ENCODE results near the gene KCNN4.

KCNN4 gene

DNA sequence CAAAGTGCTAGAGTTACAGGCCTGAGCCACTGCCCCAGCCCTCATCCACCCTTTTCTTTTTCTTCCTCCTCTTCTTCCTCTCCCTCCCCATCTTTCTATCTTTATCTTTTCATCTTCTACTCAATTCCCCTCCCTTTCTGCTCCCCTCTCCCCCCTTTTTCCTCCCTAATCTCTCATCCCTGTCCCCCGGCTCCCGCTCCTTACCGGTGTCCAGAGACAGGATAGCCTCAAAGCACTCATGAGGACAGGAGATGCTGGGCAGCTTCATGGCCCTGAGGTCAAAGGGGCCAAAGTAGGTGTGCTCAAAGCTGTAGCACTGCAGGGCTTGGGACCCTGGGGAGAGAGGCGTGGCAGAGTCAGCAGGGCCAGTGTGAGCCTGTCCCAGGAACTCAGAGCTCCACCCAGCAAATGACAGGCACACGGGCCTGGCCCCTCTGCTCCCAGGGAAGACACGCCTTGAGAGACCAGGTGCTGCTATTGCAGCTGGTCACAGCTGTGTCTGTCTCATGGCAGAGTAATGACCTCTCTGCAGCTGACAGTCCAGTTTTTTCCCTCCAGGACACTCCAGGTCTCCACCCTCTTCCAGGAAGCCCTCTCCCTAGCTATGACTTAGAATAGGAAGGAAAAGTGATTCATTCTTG is 18.8 kb upstream of the KCNN4 start:
- Histone ChIP-seq H3K27me3 (replicated peaks; ENCODE audit: control insufficient read depth, insufficient read depth, low read length) (peaks cover 2% of the 10 kb centered on the region), H3K4me3 (replicated peaks; ENCODE audit: low read depth, low read length) (no peak overlapping the region), H3K36me3 (ENCODE audit: control insufficient read depth, insufficient read depth, low read length) (no peaks in the 10 kb centered on the region)
- TF ChIP-seq, protein P1, sequence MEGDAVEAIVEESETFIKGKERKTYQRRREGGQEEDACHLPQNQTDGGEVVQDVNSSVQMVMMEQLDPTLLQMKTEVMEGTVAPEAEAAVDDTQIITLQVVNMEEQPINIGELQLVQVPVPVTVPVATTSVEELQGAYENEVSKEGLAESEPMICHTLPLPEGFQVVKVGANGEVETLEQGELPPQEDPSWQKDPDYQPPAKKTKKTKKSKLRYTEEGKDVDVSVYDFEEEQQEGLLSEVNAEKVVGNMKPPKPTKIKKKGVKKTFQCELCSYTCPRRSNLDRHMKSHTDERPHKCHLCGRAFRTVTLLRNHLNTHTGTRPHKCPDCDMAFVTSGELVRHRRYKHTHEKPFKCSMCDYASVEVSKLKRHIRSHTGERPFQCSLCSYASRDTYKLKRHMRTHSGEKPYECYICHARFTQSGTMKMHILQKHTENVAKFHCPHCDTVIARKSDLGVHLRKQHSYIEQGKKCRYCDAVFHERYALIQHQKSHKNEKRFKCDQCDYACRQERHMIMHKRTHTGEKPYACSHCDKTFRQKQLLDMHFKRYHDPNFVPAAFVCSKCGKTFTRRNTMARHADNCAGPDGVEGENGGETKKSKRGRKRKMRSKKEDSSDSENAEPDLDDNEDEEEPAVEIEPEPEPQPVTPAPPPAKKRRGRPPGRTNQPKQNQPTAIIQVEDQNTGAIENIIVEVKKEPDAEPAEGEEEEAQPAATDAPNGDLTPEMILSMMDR (IDR thresholded peaks at IDR 0.05; ENCODE audit: insufficient read depth, low read length, poor library complexity, severe bottlenecking), result no peak
- no peak for DNase-seq (ENCODE audit: extremely low read depth, insufficient read length)

- Histone ChIP-seq H3K36me3 (ENCODE audit: control insufficient read depth, insufficient read depth, low read length) (no peaks in the 10 kb centered on the region), H3K4me3 (replicated peaks; ENCODE audit: low read depth, low read length) (peak overlapping the region; percentile 47), H3K27me3 (replicated peaks; ENCODE audit: control insufficient read depth, insufficient read depth, low read length) (peaks cover 2% of the 10 kb centered on the region)
- DNase-seq (ENCODE audit: extremely low read depth, insufficient read length), result peak; percentile 26
- TF ChIP-seq, protein P1 (IDR thresholded peaks at IDR 0.05; ENCODE audit: insufficient read depth, low read length, poor library complexity, severe bottlenecking), result no peak
Observed at GRCh38 chr19:43798546-43799409, 18.0 kb upstream of the KCNN4 start.

GRCh38 chr19:43798026-43798545 is 17.3 kb upstream of the KCNN4 start:
- TF ChIP-seq, protein P1 (IDR thresholded peaks at IDR 0.05; ENCODE audit: insufficient read depth, low read length, poor library complexity, severe bottlenecking), result no peak
- H3K4me3 ChIP-seq (replicated peaks; ENCODE audit: low read depth, low read length), result peak overlapping the region; percentile 47
- H3K36me3 ChIP-seq (ENCODE audit: control insufficient read depth, insufficient read depth, low read length), result no peaks in the 10 kb centered on the region
- DNase-seq (ENCODE audit: extremely low read depth, insufficient read length), result no peak
- H3K27me3 ChIP-seq (replicated peaks; ENCODE audit: control insufficient read depth, insufficient read depth, low read length), result peaks cover 2% of the 10 kb centered on the region

- TF ChIP-seq, protein P1 (IDR thresholded peaks at IDR 0.05; ENCODE audit: insufficient read depth, low read length, poor library complexity, severe bottlenecking), result no peak
- H3K36me3 ChIP-seq (ENCODE audit: control insufficient read depth, insufficient read depth, low read length), result no peaks in the 10 kb centered on the region
- no peak overlapping the region for H3K4me3 ChIP-seq (replicated peaks; ENCODE audit: low read depth, low read length)
- DNase-seq (ENCODE audit: extremely low read depth, insufficient read length), result no peak
- peaks cover 2% of the 10 kb centered on the region for H3K27me3 ChIP-seq (replicated peaks; ENCODE audit: control insufficient read depth, insufficient read depth, low read length)
Observed at GRCh38 chr19:43797556-43797955, 16.8 kb upstream of the KCNN4 start.

- peaks cover 2% of the 10 kb centered on the region for H3K27me3 ChIP-seq (replicated peaks; ENCODE audit: control insufficient read depth, insufficient read depth, low read length)
- TF ChIP-seq, protein P1 (IDR thresholded peaks at IDR 0.05; ENCODE audit: insufficient read depth, low read length, poor library complexity, severe bottlenecking), result no peak
- no peak for DNase-seq (ENCODE audit: extremely low read depth, insufficient read length)
- no peaks in the 10 kb centered on the region for H3K36me3 ChIP-seq (ENCODE audit: control insufficient read depth, insufficient read depth, low read length)
- no peak overlapping the region for H3K4me3 ChIP-seq (replicated peaks; ENCODE audit: low read depth, low read length)
Observed at GRCh38 chr19:43797118-43797517, 16.3 kb upstream of the KCNN4 start.
